GM12865 (cell line): ENCODE results near the gene CACFD1.

ENCODE experiments used
- DNase-seq: peaks from one replicate; pipeline ENCODE4 v3.0.0; 2010; ENCODE audit warnings: low read depth
- H3K4me3 ChIP-seq: 2 replicates; pipeline ENCODE4 v1.5.1; 2011; ENCODE audit warnings: mild to moderate bottlenecking, low read depth, low read length, control low read depth
- CTCF ChIP-seq: IDR thresholded peaks from 2 replicates; pipeline ENCODE4 v1.5.1; 2011; ENCODE audit warnings: low read length, control low read depth, low read depth, inconsistent platforms; ENCODE audit not compliant: insufficient read depth; ENCODE audit errors: missing control alignments

Gene CACFD1

GRCh38 chr9:133471551-133472276 lies 11.9 kb downstream of the CACFD1 start:
- DNase-seq, result no peak
- no peak overlapping the region for H3K4me3 ChIP-seq

GRCh38 chr9:133472277-133472645 lies 12.5 kb downstream of the CACFD1 start:
- no peak for DNase-seq
- no peak for TF ChIP-seq CTCF
- H3K4me3 ChIP-seq, result no peak overlapping the region

More at GRCh38 chr9:133471551-133472276, 11.9 kb downstream of the CACFD1 start:
- no peak for TF ChIP-seq CTCF

- DNase-seq, result no peak
- H3K4me3 ChIP-seq, result no peak overlapping the region
- no peak for TF ChIP-seq CTCF
Measured at GRCh38 chr9:133472753-133473378, 13.1 kb downstream of the CACFD1 start.

- no peak overlapping the region for H3K4me3 ChIP-seq
- no peak for DNase-seq
- TF ChIP-seq CTCF, result no peak
Measured at GRCh38 chr9:133473743-133474142, 14.0 kb downstream of the CACFD1 start.

- no peak overlapping the region for H3K4me3 ChIP-seq
- TF ChIP-seq CTCF, result no peak
- DNase-seq, result no peak
Measured at GRCh38 chr9:133474215-133474614, 14.4 kb downstream of the CACFD1 start.

- no peak overlapping the region for H3K4me3 ChIP-seq
- DNase-seq, result no peak
- TF ChIP-seq CTCF, result no peak
Measured at GRCh38 chr9:133474853-133475252, 15.1 kb downstream of the CACFD1 start.
